GM19238 (cell line): ENCODE results near the gene BRAF.
"Not testable (repeated sequence)": the region's sequence is repeated elsewhere in the genome, so short reads cannot be mapped to it uniquely, and the experiment has no call there.

Source experiments
- DNase-seq: peaks from one replicate; pipeline ENCODE4 v3.0.0; 2011; ENCODE audit warnings: low spot score; ENCODE audit not compliant: insufficient read length

Gene BRAF

DNA sequence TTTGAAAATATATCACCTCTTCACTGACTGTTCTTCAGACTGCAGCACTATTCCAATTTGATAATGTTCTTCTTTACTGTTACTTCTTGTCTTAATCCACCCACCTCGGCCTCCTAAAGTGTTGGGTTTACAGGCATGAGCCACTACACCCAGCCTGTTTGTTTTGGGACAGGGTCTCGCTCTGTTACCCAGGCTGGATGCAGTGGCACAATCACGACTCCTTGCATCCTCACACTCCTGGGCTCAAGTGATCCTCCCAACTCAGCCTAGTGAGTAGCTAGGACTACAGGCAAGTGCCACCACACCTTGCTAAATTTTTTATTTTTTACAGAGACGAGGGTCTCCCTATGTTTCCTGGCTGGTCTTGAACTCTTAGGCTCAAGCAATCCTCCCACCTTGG is 150.4 kb downstream of the BRAF start:
- no peak for DNase-seq

GRCh38 chr7:140773104-140773503 is 151.6 kb downstream of the BRAF start:
- no peak for DNase-seq

DNA sequence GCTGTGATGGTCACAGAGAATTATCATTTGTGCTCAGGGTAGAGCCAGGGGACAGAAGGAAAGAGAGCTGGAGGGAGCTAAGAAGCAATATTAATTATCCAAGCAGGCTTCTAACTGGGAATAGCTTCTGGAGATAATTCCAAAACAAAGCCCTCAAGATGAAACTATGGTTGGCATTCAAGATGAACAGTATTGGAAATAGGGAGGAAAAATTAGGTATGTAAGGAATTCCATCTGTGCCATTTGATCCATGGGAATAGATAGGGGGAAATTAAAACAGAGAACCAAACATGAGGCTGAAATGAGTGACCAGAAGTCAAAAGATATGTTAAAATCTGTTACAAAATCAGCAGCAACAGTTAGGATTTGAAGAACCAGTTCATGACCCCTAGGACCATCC is 152.9 kb downstream of the BRAF start:
- DNase-seq = no peak

DNA sequence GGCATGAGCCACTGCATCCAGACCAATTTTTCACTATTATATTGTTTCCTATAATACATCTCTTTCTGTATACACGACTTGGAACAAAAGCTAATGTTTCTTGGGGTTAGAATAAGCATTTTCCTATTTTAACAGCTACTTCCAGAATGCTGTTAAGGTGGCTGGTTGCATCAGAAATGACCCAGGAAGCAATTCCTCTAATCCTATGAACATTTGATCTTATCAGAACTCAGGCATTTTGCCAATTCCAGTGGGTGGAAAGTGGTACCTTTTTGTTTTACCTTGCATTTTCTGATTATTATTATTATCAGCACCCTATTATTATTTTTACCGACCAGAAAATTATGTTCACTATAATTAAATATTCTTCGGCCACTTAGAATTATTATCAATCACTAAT is 154.9 kb downstream of the BRAF start:
- no peak for DNase-seq

DNA sequence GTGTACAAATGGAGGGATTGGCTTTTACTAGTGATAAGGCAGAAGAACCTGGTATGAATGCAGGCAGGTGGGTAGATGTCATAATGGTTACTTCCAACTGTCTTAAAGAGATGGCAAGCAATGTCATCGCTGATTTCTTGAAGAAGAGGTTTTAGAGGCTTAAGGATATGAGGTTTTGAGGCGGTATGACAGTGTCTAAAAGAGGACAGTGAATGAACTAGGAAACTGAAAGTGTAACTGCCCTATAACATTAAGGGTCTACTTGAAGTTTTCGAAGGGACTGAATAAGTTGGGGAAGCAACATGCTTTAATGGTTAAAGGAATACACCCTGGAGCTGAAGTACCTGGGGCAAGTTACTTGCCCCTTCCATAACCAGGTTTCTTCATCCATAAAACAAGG is 157.3 kb downstream of the BRAF start:
- no peak for DNase-seq

- DNase-seq = not testable (repeated sequence)
Observed at GRCh38 chr7:140765441-140765840, 159.3 kb downstream of the BRAF start.

GRCh38 chr7:140763166-140763565 is 161.6 kb downstream of the BRAF start:
- not testable (repeated sequence) for DNase-seq

GRCh38 chr7:140761375-140761774 is 163.4 kb downstream of the BRAF start:
- not testable (repeated sequence) for DNase-seq

DNA sequence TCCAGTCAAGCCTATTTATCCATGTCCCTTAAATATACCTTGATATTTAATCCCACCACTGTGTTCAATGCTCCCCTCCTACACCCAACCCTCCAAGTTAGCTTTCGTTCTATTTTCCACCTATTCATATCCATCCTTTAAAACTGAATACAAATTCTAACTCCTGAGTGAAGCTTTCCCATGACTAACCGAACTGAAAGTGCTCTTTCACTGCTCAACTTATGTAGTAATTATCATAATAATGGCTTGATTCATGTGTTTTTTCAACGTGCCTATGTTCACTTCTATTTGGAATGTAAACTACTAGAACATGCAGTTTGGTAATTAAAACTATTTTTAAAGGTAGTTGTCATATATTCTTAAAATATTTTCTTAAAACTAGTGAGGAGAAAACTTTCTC is 170.2 kb downstream of the BRAF start:
- no peak for DNase-seq

- no peak for DNase-seq
Observed at GRCh38 chr7:140752533-140752932, 172.2 kb downstream of the BRAF start.

DNA sequence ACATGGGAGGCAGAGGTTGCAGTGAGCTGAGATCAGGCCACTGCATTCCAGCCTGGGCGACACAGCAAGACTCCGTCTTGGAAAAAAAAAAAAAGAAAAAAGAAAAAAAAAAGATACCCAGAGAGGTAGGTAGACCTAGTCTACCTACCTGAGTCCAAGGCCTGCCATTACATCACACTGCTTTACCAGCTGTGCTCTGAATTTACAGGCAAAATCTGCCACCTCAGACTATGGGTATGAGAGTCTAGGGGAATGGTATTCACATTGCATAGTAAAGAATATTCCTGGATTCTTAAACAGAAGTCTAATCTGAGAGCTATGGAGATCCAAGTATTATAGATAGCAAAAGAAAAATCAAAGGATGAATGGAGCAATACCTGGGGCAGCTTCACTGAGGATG is 178.0 kb downstream of the BRAF start:
- no peak for DNase-seq

DNA sequence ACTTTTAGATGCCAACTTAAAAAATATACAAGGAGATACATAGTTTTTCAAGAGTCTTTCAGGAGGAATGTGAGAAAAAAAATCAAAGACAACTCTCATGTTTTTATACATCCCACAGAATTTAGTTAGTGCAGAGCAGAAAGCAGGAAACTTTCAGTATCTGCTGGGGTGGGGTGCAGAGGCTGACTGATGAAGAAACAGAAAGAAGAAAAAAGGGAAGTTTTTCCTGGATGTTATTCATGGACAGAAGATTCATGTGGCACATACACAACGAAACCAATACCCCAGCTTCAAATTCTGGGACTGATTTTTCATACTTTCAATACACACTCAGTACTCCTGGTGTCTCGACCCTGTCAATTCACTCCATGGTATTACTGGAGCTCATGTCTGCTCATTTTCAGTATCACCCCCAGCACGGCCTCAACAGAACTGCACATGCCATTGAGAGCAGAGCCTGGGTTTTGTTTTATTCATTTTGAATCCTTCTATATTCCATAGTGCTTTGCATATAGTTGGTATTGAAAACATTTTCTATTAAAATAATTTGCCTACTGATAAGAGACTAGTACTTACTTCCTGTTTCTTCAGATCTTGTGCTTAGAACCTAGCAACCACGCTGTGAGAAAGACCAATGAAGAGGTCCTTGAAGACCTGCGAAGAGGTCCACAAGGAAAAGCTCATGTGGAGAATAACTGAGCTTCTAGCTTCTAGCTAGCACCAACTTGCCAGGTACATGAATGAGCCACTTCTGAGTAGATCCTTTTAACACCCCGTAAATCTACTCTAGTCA is 179.3 kb downstream of the BRAF start:
- no peak for DNase-seq

DNA sequence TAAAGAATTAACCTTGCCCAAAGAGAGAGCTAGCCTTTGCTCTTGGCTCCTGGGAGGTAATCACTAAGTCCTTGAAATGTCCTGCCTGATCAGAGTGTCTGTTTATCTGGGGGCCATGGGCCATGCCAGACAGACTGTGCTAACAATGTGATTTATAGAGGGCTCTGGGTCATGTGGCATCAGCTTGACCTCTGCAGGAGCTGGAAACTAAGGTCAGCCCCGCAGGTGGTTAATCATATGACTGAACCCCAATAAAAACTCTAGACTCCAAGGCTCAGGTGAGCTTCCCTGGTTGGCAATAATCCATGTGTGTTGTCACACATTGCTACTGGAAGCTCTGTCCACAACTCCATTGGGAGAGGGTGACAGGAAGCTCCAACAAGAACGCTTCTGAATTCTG is 180.7 kb downstream of the BRAF start:
- no peak for DNase-seq

DNA sequence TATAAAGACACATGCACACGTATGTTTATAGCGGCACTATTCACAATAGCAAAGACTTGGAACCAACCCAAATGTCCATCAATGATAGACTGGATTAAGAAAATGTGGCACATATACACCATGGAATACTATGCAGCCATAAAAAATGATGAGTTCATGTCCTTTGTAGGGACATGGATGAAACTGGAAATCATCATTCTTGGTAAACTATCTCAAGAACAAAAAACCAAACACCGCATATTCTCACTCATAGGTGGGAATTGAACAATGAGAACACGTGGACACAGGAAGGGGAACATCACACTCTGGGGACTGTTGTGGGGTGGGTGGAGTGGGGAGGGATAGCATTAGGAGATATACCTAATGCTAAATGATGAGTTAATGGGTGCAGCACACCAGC is 181.5 kb downstream of the BRAF start:
- DNase-seq = not testable (repeated sequence)

DNA sequence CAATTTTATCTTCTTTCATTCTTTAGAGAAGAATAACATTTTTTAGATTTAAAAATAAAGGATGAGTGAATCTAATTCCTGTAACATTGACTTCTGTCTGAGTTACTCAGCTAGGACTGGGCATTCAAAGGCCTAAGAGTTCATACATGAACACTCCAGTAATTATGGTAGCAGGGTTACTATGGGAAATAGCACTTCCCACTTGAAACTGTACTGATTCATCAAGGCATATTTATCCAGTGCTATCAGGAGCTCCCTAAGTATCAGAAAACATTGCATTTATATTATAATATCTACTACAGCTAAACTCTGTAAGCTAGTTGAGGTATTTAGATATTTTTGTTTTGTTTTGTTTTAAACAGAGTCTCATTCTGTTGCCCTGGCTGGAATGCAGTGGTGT is 186.4 kb downstream of the BRAF start:
- DNase-seq = no peak

- no peak for DNase-seq
Observed at GRCh38 chr7:140734729-140735128, 190.0 kb downstream of the BRAF start.

DNA sequence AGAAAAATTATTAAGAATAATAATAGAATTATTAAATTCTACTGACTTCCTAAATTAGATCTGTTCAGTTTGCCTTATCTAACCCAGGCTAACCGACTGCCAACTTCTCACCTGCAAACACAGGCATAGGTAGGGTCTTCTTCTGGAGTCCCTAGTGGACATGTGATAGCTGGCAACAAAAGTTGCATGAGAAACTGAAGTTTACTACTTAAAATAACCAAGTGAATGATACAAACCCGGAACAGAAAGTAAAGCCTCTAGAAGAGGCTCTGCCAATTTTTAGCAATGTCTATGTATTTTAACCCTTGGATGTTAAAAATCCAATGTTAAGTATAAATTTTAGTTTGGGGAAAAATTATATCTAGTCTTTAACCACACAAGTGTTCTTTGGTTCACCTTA is 190.6 kb downstream of the BRAF start:
- DNase-seq = no peak

- DNase-seq = no peak
Observed at GRCh38 chr7:140732416-140732815, 192.3 kb downstream of the BRAF start.

GRCh38 chr7:140726281-140726680 is 198.4 kb downstream of the BRAF start:
- DNase-seq = no peak

DNA sequence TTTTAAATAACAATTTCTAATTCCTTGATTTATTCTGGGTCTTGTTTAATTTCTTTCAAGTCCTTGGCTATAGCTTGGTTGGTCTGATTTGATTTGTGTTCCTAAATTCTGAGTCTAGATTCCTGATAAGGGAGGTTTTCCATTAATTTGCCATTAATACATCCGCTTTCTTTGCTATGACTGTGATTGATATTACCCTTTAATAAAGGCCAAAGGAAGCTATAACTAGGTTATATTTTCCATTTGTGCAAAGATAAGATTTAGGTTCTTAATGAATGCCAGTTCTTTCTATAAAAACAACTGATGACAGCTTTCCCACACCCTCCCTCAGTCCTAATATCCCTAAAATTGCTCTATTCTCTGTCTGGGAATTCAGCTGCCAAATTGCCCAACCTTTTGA is 200.0 kb downstream of the BRAF start:
- DNase-seq = no peak

- no peak for DNase-seq
Observed at GRCh38 chr7:140723574-140723973, 201.2 kb downstream of the BRAF start.

DNA sequence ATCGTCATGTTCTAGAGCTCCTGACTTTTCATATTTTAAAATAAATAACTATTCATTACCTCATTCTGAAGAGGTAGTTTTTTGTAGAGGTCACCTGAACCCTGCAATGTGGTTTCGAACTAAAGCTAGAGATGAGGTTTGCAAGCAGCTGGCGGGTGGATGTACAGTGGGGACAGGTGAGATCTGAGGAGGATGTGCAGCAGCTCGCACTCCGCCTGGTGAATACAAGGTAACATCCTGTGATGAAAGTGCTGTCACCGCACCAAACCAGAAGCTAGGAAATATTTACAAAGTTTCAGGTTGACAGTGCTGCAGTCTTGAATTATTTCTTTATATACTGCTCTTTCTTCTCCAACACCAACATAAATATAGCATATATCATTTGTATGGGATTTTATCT is 201.7 kb downstream of the BRAF start:
- no peak for DNase-seq

GRCh38 chr7:140722254-140722653 is 202.5 kb downstream of the BRAF start:
- DNase-seq = no peak

DNA sequence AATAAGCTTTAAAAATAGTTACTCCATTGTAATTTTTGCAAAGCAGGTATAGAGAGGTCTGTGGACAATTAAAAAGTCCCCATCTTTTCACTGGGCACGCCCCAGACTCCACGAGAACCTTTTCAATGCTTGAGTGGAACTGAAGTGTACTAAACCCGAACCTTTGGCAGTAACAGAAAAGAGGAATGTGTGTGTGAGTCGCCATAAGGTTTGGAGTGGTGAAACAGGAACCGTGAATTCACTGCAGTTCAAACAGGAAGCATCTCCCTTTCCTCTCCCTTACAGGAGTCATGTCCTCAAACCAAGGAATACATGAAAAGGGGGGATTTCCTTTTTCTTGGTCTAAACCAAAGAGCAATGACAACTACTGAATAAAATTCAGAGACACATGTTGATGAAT is 205.0 kb downstream of the BRAF start:
- no peak for DNase-seq
